ENCODE data around the gene WFDC1.
"Not testable (repeated sequence)": the region's sequence is repeated elsewhere in the genome, so short reads cannot be mapped to it uniquely, and the experiment has no call there.

The WFDC1 gene

DNA sequence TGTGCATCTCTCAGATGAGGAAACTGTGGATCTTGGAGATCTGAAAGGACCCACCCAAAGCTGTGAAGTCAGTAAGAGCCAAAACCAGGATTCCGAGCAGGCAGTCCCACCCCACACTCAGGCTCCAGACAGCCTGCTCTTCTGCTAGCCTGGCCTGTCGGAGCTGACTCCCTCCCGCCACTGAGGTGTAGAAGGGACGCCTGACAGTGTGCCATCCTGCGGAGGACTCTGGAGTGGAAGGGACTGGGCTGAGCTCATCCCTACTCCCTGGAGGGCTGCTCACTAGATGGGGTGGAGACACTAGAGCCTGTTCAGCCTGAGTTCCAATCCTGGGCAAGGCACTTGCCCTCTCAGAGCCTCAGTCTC is 36.0 kb downstream of the WFDC1 start:
- no peak for DNase-seq (ENCODE audit: low read depth)
- TF ChIP-seq, protein P1, sequence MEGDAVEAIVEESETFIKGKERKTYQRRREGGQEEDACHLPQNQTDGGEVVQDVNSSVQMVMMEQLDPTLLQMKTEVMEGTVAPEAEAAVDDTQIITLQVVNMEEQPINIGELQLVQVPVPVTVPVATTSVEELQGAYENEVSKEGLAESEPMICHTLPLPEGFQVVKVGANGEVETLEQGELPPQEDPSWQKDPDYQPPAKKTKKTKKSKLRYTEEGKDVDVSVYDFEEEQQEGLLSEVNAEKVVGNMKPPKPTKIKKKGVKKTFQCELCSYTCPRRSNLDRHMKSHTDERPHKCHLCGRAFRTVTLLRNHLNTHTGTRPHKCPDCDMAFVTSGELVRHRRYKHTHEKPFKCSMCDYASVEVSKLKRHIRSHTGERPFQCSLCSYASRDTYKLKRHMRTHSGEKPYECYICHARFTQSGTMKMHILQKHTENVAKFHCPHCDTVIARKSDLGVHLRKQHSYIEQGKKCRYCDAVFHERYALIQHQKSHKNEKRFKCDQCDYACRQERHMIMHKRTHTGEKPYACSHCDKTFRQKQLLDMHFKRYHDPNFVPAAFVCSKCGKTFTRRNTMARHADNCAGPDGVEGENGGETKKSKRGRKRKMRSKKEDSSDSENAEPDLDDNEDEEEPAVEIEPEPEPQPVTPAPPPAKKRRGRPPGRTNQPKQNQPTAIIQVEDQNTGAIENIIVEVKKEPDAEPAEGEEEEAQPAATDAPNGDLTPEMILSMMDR (IDR thresholded peaks at IDR 0.05; ENCODE audit: low read depth, low read length, missing control alignments) = no peak
- H3K4me3 ChIP-seq (ENCODE audit: low read depth, low read length) = no peak overlapping the region

- TF ChIP-seq, protein P1 (IDR thresholded peaks at IDR 0.05; ENCODE audit: low read depth, low read length, missing control alignments) = no peak
- no peak for DNase-seq (ENCODE audit: low read depth)
- no peak overlapping the region for H3K4me3 ChIP-seq (ENCODE audit: low read depth, low read length)
Measured at GRCh38 chr16:84331998-84332780, 37.5 kb downstream of the WFDC1 start.

DNA sequence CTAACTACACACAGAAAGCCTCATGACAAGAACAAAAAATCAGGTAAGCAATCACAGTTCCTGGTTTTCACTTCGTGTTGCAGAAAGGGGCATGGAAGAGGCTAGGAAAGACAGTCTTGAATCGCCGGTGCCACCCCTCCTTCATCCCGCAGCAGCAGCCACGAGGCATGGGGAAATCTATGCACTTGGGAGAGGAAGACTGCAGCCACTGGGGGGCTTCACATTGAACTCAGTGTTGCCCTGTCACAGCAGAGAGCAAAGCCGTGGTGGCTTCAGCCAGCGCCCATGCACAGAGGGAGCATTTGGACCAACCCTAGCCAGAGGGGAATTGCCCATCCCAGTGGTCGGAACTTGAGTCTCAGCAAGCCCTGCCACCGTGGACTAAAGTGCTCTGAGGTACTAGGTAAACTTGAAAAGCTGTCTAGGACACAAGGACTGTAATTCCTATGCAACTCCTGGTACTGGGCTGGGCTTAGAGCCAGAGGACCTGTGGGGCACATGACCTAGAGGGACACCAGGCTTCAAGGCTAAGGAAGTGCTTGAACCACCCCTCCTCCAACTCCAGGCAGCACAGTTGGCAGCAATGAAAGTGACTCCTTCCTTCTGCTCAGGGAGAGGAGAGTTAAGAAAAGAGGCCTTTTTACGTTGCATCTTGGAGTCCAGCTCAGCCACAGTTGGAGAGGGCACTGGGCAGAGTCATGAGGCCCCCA is 38.5 kb downstream of the WFDC1 start:
- TF ChIP-seq, protein P1 (IDR thresholded peaks at IDR 0.05; ENCODE audit: low read depth, low read length, missing control alignments) = no peak
- DNase-seq (ENCODE audit: low read depth) = no peak

GRCh38 chr16:84334058-84334457 is 39.4 kb downstream of the WFDC1 start:
- H3K4me3 ChIP-seq (ENCODE audit: low read depth, low read length) = no peak overlapping the region
- TF ChIP-seq, protein P1 (IDR thresholded peaks at IDR 0.05; ENCODE audit: low read depth, low read length, missing control alignments) = no peak

More for the DNA sequence above, 38.5 kb downstream of the WFDC1 start:
- no peak overlapping the region for H3K4me3 ChIP-seq (ENCODE audit: low read depth, low read length)

GRCh38 chr16:84334482-84334881 is 39.8 kb downstream of the WFDC1 start:
- TF ChIP-seq, protein P1 (IDR thresholded peaks at IDR 0.05; ENCODE audit: low read depth, low read length, missing control alignments) = no peak
- H3K4me3 ChIP-seq (ENCODE audit: low read depth, low read length) = no peak overlapping the region
- DNase-seq (ENCODE audit: low read depth) = no peak

More at GRCh38 chr16:84334058-84334457, 39.4 kb downstream of the WFDC1 start:
- no peak for DNase-seq (ENCODE audit: low read depth)

DNA sequence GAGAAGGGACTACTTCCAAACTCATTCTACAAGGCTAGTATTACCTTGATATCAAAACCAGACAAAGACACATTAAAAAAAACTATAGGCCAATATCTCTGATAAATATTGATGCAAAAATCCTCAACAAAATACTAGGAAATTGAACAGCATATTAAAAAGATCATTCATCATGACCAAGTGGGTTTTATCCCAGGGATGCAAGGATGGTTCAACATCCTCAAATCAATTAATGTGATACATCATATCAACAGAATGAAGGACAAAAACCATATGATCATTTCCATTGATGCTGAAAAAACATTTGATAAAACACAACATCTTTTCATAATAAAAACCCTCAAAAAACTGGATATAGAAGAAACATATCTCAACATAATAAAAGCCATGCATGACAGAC is 42.6 kb downstream of the WFDC1 start:
- not testable (repeated sequence) for DNase-seq (ENCODE audit: low read depth); H3K4me3 ChIP-seq (ENCODE audit: low read depth, low read length)

GRCh38 chr16:84339311-84339710 is 44.6 kb downstream of the WFDC1 start:
- no peak overlapping the region for H3K4me3 ChIP-seq (ENCODE audit: low read depth, low read length)
- TF ChIP-seq, protein P1 (IDR thresholded peaks at IDR 0.05; ENCODE audit: low read depth, low read length, missing control alignments) = no peak
- no peak for DNase-seq (ENCODE audit: low read depth)
